HG03139 (cell line): ENCODE measurements around the gene TBC1D16.
"Not testable (repeated sequence)": the region's sequence is repeated elsewhere in the genome, so short reads cannot be mapped to it uniquely, and the experiment has no call there.

Source experiments
- ATAC-seq: cut with Tn5 transposase; IDR thresholded peaks from one replicate; pipeline ENCODE4 v1.9.1; 2021; ENCODE audit not compliant: unreplicated experiment

TBC1D16 gene

DNA sequence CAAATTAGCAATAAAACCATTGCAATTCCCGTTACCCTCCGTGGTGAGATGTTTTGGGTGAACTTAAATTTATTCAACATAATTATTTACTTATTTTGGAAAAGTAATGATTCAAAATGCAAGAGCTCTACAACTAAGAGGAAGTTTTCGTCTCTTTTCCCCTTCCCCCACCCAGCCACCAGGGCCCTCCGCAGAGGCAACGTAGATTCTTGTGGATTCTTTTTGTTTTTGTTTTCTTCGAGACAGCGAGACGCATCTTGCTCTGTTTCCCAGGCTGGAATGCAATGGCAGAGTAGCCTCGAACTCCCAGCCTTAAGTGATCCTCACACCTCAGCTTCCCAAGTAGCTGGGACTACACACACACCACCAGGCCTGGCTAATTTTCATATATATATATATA is 19.9 kb upstream of the TBC1D16 start:
- no peak for ATAC-seq

DNA sequence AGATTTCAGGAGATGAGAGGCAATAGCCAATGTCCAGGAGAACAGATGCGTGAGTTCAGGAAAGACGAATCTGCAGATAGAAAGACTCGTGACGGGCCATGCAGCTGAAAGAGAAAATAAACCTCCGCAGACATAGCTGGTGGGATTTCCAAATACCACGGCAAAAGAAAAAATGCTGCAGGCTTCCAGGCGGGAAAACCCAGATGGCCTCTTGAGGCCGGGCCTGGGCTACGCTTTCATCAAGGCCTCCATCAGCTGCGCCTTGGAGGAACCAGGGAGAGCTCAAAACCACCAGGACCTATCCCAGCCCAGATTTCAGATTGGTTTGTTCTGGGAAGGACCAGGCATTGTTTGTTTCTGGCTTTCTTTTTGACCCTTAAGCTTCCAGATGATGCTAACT is 17.4 kb upstream of the TBC1D16 start:
- ATAC-seq = no peak

DNA sequence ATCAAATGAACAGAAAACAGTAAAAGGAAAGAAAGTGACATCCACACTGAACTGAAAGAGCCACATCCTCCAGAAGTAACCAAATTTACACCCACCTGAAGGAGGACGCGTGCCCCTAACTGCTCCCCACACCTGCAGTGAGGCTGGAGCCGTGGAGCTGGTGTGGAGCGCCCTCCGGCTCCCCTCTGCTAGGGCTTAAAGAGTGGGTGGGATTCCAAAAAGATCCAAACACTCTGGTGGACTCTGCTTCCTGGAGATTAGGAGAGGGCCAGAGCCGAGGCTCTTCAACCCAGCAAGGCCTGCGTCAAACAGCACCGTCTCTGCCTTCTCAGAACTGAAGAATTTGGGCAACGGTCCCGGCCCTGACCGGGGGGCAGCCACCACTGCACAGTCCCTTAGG is 16.0 kb upstream of the TBC1D16 start:
- no peak for ATAC-seq

DNA sequence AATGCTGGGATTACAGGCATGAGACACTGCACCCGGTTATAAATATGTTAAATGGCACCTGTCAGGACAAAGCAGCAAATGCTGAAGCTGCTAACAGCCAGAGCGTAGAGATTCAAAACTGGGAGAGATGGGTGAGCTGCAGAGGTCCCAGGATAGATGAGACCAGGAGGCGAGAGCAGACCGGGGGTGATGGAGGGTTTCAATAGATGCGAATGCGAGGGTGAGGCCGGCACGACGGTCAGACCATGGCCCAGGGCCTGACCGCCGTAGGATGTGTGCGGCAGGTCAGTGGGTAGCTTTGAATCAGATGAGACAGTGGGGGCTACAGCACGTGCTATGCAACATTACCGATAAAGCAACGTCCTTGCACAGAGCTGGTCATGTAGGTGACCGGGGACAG is 15.0 kb upstream of the TBC1D16 start:
- ATAC-seq = no peak

DNA sequence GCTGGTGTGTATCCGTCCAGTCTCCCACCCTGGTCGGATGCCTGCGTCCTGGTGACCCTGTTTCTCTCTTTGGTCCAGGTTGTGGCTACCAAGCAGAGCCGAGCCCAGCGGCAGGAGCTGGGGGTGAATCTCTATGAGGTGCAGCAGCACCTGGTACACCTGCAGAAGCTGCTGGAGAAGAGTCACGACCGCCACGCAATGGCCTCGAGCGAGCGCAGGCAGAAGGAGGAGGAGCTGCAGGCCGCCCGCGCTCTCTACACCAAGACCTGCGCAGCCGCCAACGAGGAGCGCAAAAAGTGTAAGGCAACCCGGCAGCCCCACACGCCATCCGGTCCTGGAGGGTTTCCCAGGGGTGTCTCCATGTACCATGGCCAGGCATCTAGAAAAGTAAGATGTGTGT is 14.3 kb upstream of the TBC1D16 start:
- no peak for ATAC-seq

DNA sequence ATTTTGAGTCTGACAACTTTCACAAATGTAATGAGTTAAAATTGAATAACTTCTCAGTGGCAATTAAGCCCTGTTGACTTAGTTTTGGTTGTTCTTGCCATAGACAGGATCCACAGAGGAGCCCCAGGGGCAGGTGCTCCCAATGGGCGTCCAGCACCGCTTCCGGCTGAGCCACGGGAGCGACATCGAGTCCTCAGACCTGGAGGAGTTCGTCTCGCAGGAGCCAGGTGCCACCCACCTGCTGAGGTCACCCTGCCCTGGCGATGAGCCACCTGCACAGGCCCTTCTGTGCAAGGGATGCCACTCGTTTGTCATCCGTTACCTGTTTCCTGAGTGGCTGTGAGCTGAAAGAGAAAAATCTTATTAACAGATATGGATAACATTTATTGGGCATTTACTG is 11.5 kb upstream of the TBC1D16 start:
- ATAC-seq = no peak

DNA sequence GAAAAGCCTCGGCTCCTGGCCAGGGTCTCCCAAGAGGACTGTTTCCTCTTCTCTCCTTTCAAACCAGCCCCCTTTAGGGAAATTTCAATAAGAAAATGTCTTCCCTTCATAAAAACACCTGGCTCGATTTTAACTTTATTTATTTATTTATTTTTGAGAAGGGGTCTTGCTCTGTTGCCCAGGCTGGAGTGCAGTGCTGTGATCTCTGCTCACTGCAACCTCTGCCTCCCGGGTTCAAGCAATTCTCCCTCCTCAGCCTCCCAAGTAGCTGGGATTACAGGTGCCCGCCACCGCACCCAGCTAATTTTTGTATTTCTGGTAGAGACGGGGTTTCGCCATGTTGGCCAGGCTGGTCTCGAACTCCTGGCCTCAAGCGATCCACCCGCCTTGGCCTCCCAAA is 11.0 kb upstream of the TBC1D16 start:
- ATAC-seq = not testable (repeated sequence)

DNA sequence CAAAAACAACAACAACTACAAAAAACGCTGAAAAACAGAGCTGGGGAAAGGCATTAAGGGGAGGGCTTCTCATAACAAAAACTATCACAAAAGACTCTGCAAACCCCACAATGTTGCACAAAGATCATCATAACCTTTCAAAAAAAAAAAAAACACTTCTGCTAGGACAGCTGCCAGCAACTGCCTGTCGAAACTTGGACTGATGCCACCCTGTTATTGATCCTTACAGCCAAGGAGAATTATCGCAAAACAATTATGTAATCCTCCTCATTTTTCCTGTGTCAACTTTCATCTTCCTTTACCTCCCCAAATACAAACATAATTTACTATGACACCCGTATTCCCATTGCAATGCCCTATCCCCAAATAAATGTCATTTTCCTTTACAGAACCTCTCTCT is 10.0 kb upstream of the TBC1D16 start:
- no peak for ATAC-seq

DNA sequence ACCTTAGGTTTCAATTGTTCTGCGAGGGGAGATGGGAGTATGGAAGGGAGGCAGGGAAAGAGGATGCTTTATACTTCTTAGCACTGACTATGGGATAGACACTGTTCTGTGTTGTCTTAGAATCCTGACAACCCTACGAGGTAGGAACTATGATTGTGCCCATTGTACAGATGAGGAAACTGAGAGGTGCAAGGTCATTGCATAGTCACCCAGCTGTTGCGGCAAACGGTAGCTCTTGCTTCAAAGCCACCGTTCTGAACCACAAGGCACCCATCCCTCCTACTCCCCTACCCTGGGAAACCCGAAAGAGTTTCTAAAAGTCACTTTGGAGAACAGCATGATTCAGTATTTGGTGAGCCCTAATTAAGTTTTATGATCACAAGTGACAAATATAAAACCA is 8.3 kb upstream of the TBC1D16 start:
- ATAC-seq = no peak

DNA sequence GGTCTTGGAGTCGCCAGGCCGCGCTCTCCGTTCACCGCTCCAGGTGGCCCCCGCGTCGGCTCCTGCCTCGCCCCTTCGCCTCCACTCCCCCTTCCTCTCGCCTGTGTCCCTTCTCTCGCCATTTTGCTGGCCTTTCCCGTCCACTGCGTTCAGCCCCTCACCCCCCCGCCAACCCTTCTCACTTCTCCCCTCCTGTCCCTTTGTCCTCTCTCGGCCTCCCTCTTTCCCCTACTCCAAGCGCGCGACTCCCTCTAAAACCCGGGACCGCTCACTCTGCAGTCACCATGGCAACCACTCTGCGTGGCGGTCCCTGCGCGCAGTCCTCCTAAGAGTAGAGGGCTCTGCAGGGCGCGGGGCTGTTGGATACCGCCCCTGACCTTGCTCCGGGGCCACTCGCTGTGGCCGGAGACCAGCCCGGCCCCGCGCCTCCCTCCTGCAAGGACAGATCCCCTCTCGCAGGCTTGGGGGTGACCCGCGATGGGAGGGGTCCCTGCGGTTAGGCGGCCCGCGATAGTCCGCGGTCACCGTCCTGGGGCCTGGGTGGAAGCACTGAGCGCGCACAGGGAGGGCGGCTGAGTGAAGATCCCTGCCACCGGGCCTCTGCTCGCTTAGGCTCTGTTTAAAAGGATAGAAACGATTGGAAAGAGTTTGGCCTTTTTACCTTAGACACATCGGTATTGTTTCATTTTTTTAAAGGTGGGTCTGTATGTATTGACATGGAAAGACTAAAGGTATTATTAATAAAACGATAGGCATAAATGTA is 1.2 kb upstream of the TBC1D16 start:
- no peak for ATAC-seq

DNA sequence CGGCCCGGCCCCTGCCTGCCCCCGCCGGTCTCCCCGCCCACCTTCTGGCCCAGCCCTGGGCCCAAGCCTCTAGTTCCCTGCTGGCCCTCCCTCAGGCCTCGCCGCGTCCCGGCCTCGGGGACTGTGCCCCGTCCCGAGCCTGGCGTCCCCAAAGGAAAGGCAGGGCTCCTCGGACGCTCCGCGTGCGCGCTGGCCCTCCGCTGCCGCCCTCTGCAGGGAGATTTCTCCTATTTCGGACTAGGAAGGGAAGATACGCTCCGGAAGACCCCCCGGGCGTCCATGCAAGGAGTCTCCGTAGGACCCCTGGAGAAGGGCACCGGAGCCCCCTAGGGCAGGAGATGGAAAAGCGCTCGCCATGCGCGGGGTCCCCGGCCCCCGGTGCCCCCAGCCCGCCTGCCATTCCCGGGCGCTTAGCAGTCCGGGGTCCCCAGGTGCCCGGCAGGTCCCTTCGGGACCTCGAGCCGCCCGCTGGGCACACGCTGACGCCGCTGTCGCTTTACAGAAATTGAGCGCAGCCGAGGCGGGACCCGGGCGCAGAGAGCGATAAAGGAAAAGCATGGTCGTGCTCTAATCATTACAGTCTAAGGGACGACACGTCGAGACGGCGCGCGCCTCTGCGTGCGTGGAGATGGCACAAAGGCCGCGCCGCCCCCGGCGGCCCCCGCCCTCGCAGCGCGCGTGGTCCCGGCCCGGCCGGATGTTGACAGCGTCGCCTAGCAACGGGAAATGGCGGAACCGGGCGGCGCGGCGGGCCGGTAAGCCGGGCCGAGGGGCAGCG is 454 bp upstream of the TBC1D16 start, which contains the start of gene CCDC40:
CCDC40 (plus strand) TSS at position 706 of the 778 bp plus-strand sequence; CDS start at position 727, 21 bp downstream.
- ATAC-seq = no peak

DNA sequence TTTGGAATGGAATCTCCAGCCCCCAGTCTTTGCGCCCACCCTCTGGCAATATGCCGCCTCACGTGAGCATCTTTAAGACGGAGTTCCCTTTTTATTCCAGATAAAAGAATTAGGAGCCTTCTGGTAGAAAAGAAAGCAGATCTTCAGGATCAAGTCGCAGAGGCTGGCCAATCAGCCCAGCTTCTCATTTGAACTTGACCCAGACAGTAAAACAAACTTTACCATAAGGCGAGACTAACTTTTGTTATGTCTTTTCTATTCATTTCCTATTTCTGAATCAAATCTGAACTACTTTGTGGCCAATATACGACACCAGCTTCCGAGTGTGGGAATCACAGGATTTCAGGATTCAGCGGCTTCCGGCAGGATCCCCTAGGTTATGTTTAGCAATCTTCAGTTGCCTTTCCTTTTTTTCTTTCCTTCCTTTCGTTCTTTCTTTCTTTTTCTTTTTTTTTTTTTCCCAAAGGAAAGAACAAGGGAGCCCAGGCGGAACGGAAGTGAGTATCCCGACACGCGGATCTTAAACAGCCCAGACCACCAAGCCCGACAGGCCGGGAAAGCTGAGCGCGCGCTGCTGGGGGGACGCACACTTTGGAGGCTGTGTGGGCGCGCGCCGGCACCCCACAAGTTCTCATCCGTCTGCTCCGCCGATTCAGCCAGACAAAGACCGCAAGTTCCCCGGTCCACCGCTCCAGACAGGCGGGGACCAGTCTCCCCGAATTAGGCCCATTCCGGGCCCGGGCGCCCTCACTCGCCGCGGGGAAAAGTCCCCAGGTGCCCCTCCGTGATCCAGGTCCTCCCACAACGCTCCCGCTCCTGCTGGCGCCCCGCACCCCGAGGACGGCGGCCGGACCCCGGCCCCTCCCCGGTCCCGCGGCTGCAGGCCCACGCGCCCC is 633 bp downstream of the TBC1D16 start:
- no peak for ATAC-seq

DNA sequence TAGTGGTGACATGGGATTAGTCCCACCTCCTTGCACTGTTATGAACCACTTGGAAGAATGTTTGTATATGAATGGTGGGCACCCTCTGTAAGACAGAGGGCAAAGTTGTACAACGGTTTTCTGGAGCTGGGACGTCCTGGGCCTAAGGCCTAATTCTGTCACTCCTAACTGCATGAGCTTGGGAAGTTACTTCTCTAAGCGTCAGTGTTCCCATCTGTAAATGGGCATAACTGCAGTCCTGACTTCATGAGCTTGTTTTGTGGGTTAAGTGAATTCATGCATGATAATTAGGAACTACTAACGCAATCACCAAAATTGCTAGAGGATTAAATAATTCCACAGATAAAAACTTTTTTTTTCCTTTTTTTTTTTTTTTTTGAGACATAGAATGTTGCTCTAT is 1.8 kb downstream of the TBC1D16 start:
- ATAC-seq = no peak

DNA sequence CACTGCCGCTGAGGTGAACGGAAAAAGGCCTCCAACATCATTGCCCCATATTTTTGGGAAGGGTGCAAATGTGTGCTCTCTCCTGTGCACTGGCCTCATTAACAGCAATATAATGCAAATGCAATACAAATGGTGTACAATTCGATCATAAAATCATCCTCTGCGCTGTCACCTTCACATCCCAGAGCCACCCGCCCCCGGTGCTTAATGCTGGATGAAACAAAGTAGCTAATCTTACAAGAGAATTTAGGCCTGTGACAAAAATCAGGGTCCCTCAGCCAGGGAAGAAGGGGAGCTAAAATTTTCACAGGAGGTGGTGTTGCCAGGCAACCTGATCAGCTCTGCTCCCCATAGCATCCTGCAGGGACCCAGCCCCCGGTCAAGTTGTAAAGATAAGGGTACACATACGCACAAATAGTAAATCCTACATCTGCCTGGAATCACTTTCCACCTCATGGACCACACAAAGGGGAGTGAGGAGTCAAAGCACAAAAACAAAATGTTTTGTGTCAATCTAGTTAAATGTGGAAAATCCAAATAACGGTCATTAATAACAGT is 3.0 kb downstream of the TBC1D16 start:
- no peak for ATAC-seq

DNA sequence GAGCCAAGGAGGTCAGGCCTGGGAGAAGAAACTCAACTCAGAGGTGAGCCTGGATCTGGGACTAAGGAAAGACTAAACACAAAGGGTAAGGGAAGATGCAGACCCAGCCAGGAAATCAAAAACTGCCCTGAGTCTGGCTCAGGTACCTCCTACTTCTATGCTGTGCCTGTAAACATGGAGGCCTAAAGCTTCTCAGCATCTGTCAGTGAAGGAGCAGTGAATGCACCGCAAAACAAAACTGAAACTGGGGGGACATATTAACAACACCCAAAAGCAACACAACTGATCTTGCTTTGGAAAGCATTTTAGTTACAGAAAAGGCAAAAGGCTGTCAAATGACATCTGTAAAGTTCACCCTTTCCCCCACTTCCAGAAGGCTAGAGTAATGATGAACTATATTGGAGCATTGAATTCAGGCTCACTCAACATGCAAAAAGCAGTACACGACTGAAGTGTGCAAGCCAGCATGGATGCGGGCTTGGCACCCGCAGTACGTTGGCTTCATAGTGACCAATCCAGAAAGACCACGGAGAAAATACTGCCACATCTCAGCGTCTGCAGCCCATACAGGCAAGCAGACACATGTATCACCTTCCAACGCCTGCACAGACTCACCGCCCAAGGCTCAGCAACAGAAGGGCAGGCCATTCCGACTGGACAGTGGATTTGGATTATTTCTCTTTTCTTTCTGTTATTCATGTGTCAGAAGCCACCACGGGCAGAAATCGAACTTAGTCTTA is 3.8 kb downstream of the TBC1D16 start:
- no peak for ATAC-seq

DNA sequence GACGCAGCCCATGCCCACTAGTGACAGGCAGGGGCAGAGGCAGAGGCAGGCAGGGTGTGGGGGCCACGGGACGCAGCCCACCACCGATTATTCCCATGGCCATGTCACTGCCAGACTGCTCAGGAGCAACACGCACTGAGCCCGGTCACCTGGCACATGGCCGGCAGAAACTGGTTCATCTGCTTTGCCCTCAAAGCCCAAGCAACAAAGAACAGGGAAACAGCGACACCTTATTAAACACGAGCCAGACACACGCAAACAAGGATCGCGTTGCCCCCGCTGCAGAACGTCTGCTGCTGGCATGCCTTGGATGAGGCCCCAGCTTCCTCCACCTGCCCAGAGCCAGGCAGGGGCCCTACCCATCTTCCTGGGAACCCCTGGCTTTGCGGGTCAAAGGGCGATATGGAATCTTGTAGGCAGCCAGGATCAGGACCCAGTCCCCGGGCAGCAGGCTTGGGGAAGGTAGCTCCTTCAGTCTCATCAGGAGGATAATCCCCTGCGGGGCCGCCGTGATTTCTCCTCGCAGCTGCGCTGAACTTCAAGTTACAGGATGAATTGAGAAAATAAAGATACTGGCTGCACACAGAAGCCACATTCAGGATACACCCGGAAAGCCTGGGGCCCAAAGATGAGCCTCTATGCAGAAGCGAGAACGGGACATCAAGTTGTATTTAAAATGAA is 4.8 kb downstream of the TBC1D16 start:
- no peak for ATAC-seq

DNA sequence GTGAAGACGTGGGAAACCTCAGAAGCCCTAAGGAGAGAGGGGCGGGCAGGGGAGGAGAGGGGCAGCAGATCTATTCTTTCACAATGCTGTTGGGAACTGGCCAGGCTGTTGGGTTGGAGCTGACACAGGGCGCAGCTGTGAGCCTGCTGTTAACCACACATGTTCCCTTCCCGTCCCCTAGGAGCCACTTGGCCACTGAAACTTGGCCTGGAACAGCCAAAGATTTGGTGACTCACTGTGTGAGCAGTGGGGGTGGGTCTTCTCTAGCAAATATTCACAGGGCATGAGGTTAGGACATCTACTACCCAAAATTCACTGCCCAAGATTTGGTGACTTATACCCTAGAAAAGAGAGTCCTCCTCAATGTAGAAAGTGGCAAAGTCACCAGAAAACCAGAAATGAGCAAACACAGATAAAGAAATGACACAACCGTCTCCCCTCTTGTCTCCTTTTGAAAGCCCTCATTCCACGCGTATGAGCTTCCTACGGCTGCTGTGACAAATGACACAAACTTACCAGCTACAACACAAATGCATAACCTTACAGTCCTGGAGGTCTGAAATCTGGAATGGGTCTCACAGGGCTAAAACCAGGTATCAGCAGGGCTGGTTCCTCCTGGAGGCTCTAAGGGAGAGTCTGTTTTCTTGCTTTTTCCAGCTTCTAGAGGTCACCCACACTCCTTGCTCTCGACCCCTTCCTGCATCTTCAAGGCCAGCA is 6.3 kb downstream of the TBC1D16 start:
- ATAC-seq = no peak

DNA sequence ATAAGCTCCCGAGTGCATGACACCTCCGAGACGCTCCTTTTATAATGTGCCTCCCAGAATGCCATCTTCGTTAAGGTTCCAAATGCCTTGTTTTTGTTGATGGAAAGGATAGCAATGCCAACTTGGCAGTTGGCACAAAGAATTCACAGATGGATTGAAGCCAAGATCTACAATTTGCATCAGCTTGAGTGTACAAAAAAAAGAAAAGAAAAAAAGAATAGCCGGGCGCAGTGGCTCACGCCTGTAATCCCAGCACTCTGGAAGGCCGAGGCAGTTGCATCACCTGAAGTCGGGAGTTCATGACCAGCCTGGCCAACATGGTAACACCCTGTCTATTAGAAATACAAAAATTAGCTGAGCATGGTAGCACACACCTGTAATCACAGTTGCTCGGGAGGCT is 7.6 kb downstream of the TBC1D16 start:
- no peak for ATAC-seq

DNA sequence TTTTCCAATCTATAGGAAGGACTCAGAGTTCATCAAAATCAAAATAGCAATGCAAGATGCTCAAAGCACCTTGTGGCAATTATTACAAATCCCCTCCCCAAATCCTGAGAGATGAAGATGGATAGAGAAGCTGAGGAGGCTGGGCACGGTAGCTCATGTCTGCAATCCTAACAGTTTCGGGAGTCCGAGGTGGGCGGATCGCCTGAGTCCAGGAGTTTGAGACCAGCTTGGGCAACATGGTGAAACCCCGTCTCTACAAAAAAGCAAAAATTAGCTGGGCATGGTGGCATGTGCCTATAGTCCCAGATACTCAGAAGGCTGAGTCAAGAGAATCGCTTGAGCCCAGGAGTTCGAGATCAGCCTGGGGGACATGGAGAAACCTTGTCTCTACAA is 8.6 kb downstream of the TBC1D16 start:
- ATAC-seq = no peak
